ENCODE results near the gene UBTF. TPM values are rescaled to one million over a fixed set of nuclear protein-coding genes. Genes with fewer than 3 reads are reported as not detected.

The UBTF gene
- total and polyA plus RNA-seq, 9 of the 15 experiments (the other 6 are each of a cell fraction or from before 2014, with no cell fraction given): 1.2 to 113 (median 83.6) TPM

DNA sequence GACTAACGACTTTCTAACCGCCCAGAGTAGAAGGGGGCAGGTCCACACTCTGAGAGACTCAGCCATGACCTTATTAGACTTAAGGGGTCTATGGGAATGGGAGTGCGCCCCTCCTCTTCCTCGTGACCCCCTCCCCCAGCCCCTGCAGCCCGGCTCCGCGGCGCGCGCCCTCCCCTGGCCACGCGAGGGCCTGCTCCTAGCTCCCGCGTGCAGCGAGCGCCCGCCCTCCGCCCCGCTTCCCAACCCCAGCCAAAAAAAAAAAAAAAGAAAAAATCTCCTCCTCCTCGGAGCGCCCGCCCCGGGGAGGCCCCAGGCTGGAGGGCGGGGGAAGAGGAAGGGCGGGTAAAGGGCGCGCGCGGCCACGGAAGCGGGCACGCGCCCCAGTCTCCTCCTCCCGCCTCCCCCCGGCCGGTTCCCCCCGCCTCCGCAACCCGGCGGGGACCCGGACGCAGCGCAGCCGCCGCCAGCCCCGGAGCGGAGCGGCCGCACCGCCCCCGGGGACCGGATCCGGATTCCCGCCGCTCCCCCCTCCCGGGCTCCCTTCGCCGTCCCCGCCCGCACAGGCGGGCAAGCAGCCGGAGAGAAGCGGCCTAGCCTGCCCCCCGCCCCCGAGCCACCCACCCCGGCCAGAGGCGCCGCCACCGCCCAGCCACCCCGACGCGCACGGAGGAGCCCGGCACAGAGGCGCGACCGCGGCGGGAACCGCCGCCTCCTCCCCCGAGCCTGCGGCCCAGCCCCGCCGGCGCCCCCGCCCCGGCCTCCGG, 949 bp downstream of the UBTF start (continued):
- TF ChIP-seq HMGN3 (IDR thresholded peaks at IDR 0.05; ENCODE audit: borderline replicate concordance, extremely low read depth, insufficient read length, low read depth, low read length): peak; percentile 17
- TF ChIP-seq, protein P1, sequence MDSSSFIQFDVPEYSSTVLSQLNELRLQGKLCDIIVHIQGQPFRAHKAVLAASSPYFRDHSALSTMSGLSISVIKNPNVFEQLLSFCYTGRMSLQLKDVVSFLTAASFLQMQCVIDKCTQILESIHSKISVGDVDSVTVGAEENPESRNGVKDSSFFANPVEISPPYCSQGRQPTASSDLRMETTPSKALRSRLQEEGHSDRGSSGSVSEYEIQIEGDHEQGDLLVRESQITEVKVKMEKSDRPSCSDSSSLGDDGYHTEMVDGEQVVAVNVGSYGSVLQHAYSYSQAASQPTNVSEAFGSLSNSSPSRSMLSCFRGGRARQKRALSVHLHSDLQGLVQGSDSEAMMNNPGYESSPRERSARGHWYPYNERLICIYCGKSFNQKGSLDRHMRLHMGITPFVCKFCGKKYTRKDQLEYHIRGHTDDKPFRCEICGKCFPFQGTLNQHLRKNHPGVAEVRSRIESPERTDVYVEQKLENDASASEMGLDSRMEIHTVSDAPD (CRISPR knock-in tag; IDR thresholded peaks at IDR 0.05): no peak
- TF ChIP-seq, protein P2, sequence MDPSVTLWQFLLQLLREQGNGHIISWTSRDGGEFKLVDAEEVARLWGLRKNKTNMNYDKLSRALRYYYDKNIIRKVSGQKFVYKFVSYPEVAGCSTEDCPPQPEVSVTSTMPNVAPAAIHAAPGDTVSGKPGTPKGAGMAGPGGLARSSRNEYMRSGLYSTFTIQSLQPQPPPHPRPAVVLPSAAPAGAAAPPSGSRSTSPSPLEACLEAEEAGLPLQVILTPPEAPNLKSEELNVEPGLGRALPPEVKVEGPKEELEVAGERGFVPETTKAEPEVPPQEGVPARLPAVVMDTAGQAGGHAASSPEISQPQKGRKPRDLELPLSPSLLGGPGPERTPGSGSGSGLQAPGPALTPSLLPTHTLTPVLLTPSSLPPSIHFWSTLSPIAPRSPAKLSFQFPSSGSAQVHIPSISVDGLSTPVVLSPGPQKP (CRISPR knock-in tag; IDR thresholded peaks at IDR 0.05): no peak
- TF ChIP-seq FOXP1 (CRISPR knock-in tag; IDR thresholded peaks at IDR 0.05): no peak
- no peak for TF ChIP-seq SAFB2 (IDR thresholded peaks at IDR 0.05; ENCODE audit: borderline replicate concordance, low read depth, low read length, severe bottlenecking)
- peak; percentile 74 for TF ChIP-seq GABPA (tag; conservative IDR thresholded peaks at IDR 0.05; ENCODE audit: low read depth)
- no peak for TF ChIP-seq PHB (CRISPR knock-in tag; IDR thresholded peaks at IDR 0.05)
- TF ChIP-seq EZH2 (IDR thresholded peaks at IDR 0.05; ENCODE audit: borderline replicate concordance, low read depth, low read length): no peak
- TF ChIP-seq, protein P3, sequence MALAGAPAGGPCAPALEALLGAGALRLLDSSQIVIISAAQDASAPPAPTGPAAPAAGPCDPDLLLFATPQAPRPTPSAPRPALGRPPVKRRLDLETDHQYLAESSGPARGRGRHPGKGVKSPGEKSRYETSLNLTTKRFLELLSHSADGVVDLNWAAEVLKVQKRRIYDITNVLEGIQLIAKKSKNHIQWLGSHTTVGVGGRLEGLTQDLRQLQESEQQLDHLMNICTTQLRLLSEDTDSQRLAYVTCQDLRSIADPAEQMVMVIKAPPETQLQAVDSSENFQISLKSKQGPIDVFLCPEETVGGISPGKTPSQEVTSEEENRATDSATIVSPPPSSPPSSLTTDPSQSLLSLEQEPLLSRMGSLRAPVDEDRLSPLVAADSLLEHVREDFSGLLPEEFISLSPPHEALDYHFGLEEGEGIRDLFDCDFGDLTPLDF (CRISPR knock-in tag; IDR thresholded peaks at IDR 0.05): no peak
- no peak for TF ChIP-seq FOXA1 (IDR thresholded peaks at IDR 0.05; ENCODE audit: borderline replicate concordance)
- TF ChIP-seq, protein P4, sequence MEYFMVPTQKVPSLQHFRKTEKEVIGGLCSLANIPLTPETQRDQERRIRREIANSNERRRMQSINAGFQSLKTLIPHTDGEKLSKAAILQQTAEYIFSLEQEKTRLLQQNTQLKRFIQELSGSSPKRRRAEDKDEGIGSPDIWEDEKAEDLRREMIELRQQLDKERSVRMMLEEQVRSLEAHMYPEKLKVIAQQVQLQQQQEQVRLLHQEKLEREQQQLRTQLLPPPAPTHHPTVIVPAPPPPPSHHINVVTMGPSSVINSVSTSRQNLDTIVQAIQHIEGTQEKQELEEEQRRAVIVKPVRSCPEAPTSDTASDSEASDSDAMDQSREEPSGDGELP (CRISPR knock-in tag; IDR thresholded peaks at IDR 0.05; ENCODE audit: borderline replicate concordance): peak; percentile 42; the same call in 1 of the 2 replicates
- TF ChIP-seq SNRNP70 (optimal IDR thresholded peaks at IDR 0.05; ENCODE audit: low read depth, low read length): no peak
- no peak for TF ChIP-seq MED1 (CRISPR knock-in tag; IDR thresholded peaks at IDR 0.05; ENCODE audit: borderline replicate concordance)
- no peak for TF ChIP-seq PHB2 (IDR thresholded peaks at IDR 0.05; ENCODE audit: low read depth)
- no peak for TF ChIP-seq ZNF134 (CRISPR knock-in tag; conservative IDR thresholded peaks at IDR 0.05)
- TF ChIP-seq ZNF408 (CRISPR knock-in tag; IDR thresholded peaks at IDR 0.05; ENCODE audit: low read depth): no peak
- TF ChIP-seq ZNF175 (CRISPR knock-in tag; IDR thresholded peaks at IDR 0.05; ENCODE audit: low read depth): 0 out of 2 replicates have a peak, but pooled peaks have one; percentile 27
- no peak for TF ChIP-seq ESRRB (CRISPR knock-in tag; IDR thresholded peaks at IDR 0.05; ENCODE audit: borderline replicate concordance)
- TF ChIP-seq, protein P5, sequence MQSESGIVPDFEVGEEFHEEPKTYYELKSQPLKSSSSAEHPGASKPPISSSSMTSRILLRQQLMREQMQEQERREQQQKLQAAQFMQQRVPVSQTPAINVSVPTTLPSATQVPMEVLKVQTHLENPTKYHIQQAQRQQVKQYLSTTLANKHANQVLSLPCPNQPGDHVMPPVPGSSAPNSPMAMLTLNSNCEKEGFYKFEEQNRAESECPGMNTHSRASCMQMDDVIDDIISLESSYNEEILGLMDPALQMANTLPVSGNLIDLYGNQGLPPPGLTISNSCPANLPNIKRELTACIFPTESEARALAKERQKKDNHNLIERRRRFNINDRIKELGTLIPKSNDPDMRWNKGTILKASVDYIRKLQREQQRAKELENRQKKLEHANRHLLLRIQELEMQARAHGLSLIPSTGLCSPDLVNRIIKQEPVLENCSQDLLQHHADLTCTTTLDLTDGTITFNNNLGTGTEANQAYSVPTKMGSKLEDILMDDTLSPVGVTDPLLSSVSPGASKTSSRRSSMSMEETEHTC (IDR thresholded peaks at IDR 0.05): no peak
- TF ChIP-seq GTF2A2 (tag; IDR thresholded peaks at IDR 0.05): no peak
- TF ChIP-seq ZNF696 (CRISPR knock-in tag; conservative IDR thresholded peaks at IDR 0.05): no peak
- TF ChIP-seq ELF4 (CRISPR knock-in tag; IDR thresholded peaks at IDR 0.05): no peak

All from K562 (cell line).